Kidney epithelial cell (primary cell): ENCODE data around the gene RPS28. TPM values are rescaled to one million over a fixed set of nuclear protein-coding genes. Genes with fewer than 3 reads are reported as not detected.
"Not testable (repeated sequence)": the region's sequence is repeated elsewhere in the genome, so short reads cannot be mapped to it uniquely, and the experiment has no call there.

Source experiments
- DNase-seq: peaks from one replicate; pipeline ENCODE4 v3.0.0-alpha.2; 2010; ENCODE audit warnings: low read depth
- H3K27me3 ChIP-seq: 2 replicates; pipeline ENCODE4 v1.6.0; 2011; ENCODE audit warnings: low read length; ENCODE audit not compliant: control insufficient read depth, insufficient read depth
- H3K36me3 ChIP-seq: 2 replicates; pipeline ENCODE4 v1.5.1; 2011; ENCODE audit warnings: low read length; ENCODE audit not compliant: control insufficient read depth, insufficient read depth
- H3K4me3 ChIP-seq: 2 replicates; pipeline ENCODE4 v1.5.1; 2011; ENCODE audit warnings: low read depth, mild to moderate bottlenecking, control low read depth, low read length
- CTCF ChIP-seq: IDR thresholded peaks from 2 replicates; pipeline ENCODE4 v1.5.1; 2011; ENCODE audit warnings: mild to moderate bottlenecking, moderate library complexity, low read length, control low read depth, inconsistent platforms; ENCODE audit not compliant: insufficient read depth, poor library complexity, severe bottlenecking
- total RNA-seq: library from RNA; depleted of rRNA; stranded (reverse); fragments of >200 nt; gene quantifications from 2 replicates; pipeline ENCODE4 v1.2.3, GENCODE V29; 2015

RPS28 gene
- total RNA-seq, result 298 and 330 TPM in 2 replicates

- DNase-seq, result no peak
- Histone ChIP-seq H3K4me3 (peak within 1 kb of the TSS; percentile 76), H3K27me3 (no peaks in the 10 kb centered on the region), H3K36me3 (no peaks in the 10 kb centered on the region)
- peak; percentile 19 for TF ChIP-seq CTCF
Observed at GRCh38 chr19:8321067-8321985, at the start of gene RPS28, which contains the start of gene NDUFA7. Gene RPS28, plus strand, starts transcription at chr19:8321496. Its CDS starts 35 bp downstream, at chr19:8321531. Gene NDUFA7, minus strand, starts transcription at chr19:8321375. Its CDS starts 17 bp downstream, at chr19:8321358.

GRCh38 chr19:8276508-8276907 lies 44.8 kb upstream of the RPS28 start:
- H3K27me3 ChIP-seq, H3K36me3 ChIP-seq, H3K4me3 ChIP-seq, DNase-seq: not testable (repeated sequence)

- DNase-seq, H3K36me3 ChIP-seq, H3K4me3 ChIP-seq, H3K27me3 ChIP-seq: not testable (repeated sequence)
Observed at GRCh38 chr19:8291337-8291736, 30.0 kb upstream of the RPS28 start.

GRCh38 chr19:8302357-8302691 lies 19.0 kb upstream of the RPS28 start:
- no peak for TF ChIP-seq CTCF
- DNase-seq, result no peak
- no peak overlapping the region for H3K4me3 ChIP-seq

GRCh38 chr19:8302734-8303133 lies 18.6 kb upstream of the RPS28 start:
- H3K27me3 ChIP-seq, result no peaks in the 10 kb centered on the region
- no peak for DNase-seq
- no peak overlapping the region for H3K4me3 ChIP-seq
- peaks cover 1% of the 10 kb centered on the region for H3K36me3 ChIP-seq
- no peak for TF ChIP-seq CTCF

More at GRCh38 chr19:8302357-8302691, 19.0 kb upstream of the RPS28 start:
- Histone ChIP-seq H3K27me3 (no peaks in the 10 kb centered on the region), H3K36me3 (peaks cover 1% of the 10 kb centered on the region)

- no peak for TF ChIP-seq CTCF
- Histone ChIP-seq H3K27me3 (no peaks in the 10 kb centered on the region), H3K4me3 (no peak overlapping the region), H3K36me3 (peaks cover 1% of the 10 kb centered on the region)
- no peak for DNase-seq
Observed at GRCh38 chr19:8304841-8305621, 16.3 kb upstream of the RPS28 start.
